Nephron (organoid): ENCODE data around the gene LCP1.

Source experiments
- H3K27ac Mint-ChIP-seq, 3 experiments: 2 replicates each; pipeline ENCODE4 v1.8.0; 2020; ENCODE audit warnings: mixed read lengths in 3 of 3, mild to moderate bottlenecking in 2 of 3, moderate library complexity in 1 of 3
- H3K27me3 Mint-ChIP-seq: 2 replicates; pipeline ENCODE4 v1.8.0; 2021; ENCODE audit warnings: low read depth, mild to moderate bottlenecking, moderate library complexity, mixed read lengths
- H3K36me3 Mint-ChIP-seq: 2 replicates; pipeline ENCODE4 v1.8.0; 2020; ENCODE audit warnings: low read depth, mixed read lengths
- H3K4me1 Mint-ChIP-seq: 2 replicates; pipeline ENCODE4 v1.8.0; 2020; ENCODE audit warnings: mixed read lengths
- H3K4me3 Mint-ChIP-seq, 3 experiments: 2 replicates each; pipeline ENCODE4 v1.8.0; 2020; ENCODE audit warnings: mild to moderate bottlenecking in 3 of 3, mixed read lengths in 3 of 3, moderate library complexity in 2 of 3
- H3K9me3 Mint-ChIP-seq: 2 replicates; pipeline ENCODE4 v1.8.0; 2020; ENCODE audit warnings: mixed read lengths
- TF ChIP-seq, protein P1 (sequence below), 3 experiments: fragments of 200-600 bp; sonication (generic); IDR thresholded peaks; one replicate each; pipeline ENCODE4 v1.5.0; 2021; ENCODE audit warnings: antibody characterized with exemption in 3 of 3; ENCODE audit not compliant: unreplicated experiment in 3 of 3

The LCP1 gene

DNA sequence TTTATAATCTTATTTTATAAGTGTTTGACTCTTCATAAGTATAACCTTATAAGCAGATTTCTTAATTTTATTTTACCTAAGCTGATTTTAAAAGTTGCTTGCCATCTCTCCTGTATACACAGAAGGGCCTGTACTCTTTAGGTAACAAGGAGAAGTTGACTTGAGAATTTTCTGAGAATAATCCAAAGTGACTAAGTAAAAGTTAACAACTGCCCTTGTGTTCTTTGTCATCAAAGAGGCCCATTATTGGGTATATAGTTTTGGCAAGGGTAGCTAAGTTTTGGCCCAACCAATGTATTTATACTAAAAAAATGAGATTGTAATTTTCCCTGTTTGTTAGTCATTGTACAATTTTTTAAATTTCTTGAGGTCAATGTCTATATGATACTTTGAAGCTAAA, 3.2 kb downstream of the LCP1 start:
- no peaks in the 10 kb centered on the region for H3K36me3 Mint-ChIP-seq
- H3K27me3 Mint-ChIP-seq, result no peaks in the 10 kb centered on the region
- H3K9me3 Mint-ChIP-seq, result no peaks in the 10 kb centered on the region
- H3K4me1 Mint-ChIP-seq, result peaks cover 9% of the 10 kb centered on the region
- no peak overlapping the region for H3K4me3 Mint-ChIP-seq
- no peak overlapping the region for H3K27ac Mint-ChIP-seq
- TF ChIP-seq, protein P1, sequence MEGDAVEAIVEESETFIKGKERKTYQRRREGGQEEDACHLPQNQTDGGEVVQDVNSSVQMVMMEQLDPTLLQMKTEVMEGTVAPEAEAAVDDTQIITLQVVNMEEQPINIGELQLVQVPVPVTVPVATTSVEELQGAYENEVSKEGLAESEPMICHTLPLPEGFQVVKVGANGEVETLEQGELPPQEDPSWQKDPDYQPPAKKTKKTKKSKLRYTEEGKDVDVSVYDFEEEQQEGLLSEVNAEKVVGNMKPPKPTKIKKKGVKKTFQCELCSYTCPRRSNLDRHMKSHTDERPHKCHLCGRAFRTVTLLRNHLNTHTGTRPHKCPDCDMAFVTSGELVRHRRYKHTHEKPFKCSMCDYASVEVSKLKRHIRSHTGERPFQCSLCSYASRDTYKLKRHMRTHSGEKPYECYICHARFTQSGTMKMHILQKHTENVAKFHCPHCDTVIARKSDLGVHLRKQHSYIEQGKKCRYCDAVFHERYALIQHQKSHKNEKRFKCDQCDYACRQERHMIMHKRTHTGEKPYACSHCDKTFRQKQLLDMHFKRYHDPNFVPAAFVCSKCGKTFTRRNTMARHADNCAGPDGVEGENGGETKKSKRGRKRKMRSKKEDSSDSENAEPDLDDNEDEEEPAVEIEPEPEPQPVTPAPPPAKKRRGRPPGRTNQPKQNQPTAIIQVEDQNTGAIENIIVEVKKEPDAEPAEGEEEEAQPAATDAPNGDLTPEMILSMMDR (IDR thresholded peaks at IDR 0.05; ENCODE audit: unreplicated experiment in 3 of 3), result no peak

DNA sequence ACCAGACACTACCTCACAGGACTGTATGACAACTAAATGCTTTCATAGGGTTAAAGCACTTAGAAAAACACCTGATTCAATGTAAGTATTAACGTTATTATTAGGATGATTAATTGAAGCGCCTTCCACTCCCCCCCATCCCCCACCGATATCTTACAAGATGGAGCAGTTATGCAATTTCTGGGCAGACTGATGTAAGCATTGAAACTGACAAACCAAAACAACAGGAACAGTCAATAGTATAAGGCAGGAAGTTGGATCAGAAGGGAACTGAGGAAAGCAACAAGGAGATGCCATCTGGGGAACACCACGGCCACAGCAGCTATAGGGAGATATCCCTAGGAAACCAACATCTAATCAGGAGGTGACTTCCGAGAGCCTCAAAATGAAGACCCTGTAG, 3.8 kb downstream of the LCP1 start:
- Mint-ChIP-seq H3K27me3 (no peaks in the 10 kb centered on the region), H3K36me3 (no peaks in the 10 kb centered on the region), H3K9me3 (no peaks in the 10 kb centered on the region), H3K27ac (no peak overlapping the region), H3K4me3 (no peak overlapping the region), H3K4me1 (peaks cover 6% of the 10 kb centered on the region)
- TF ChIP-seq, protein P1 (IDR thresholded peaks at IDR 0.05; ENCODE audit: unreplicated experiment in 3 of 3), result no peak

DNA sequence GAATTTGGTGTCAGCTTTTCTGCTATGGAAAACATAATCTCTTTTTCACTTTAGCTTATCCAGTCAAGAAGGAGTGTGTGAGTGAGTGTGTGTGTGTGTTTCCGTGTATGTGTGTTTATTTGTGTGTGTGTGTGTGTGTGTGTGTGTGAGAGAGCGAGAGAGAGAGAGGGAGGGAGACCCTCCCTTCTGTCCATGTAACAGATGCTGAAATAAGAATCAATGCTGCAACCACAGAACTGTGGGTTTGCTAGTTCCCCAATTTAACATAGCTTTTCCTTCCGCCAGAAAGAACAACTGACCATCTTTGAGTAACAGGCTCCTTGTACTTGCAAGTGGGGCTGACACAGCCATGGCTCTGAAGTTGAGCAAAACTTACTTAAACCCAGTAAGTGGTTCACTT, 5.2 kb downstream of the LCP1 start:
- no peak overlapping the region for H3K27ac Mint-ChIP-seq
- no peaks in the 10 kb centered on the region for H3K36me3 Mint-ChIP-seq
- H3K27me3 Mint-ChIP-seq, result no peaks in the 10 kb centered on the region
- H3K9me3 Mint-ChIP-seq, result no peaks in the 10 kb centered on the region
- peaks cover 5% of the 10 kb centered on the region for H3K4me1 Mint-ChIP-seq
- no peak overlapping the region for H3K4me3 Mint-ChIP-seq
- TF ChIP-seq, protein P1 (IDR thresholded peaks at IDR 0.05; ENCODE audit: unreplicated experiment in 3 of 3), result no peak

DNA sequence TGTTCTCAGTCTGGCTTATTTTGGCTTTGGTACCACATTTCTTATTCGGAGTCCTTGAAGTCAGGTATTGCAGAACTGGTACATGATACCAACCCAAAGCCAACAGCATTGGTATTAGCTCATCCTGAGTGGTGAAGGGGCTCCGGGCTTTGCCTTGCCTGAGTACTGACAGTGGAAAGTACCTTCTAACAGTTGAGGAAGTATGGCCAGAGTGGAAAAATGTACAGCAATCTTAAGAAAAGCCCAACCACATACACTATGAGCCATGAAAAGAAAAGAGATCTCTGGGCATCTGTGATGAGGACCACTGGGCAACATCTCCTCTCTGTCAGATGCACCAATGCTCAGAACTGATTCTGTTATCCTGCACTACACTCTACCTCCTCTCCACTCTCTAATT, 8.3 kb downstream of the LCP1 start:
- H3K9me3 Mint-ChIP-seq, result no peaks in the 10 kb centered on the region

DNA sequence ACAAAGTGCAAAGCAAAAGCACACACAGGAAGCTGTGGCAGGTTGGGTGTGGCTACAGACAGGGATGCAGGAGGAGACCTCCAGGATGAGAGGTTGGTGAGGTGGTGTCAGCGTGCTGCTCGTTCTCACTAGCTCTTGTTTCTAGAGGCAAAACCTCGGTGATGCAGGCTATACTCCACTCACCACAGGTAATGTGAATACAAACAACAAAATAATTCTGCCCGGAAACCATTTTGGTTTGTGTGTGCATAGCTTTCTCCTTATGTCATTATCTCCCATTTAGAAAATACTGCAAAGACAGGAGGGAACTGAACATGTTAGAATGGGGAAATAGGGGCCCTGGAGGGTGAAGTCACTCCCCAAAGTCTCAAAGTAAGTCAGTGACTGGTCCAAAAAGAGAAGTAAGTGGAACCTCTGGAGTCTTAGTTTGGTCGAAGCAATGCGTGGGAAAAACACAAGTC, 9.4 kb downstream of the LCP1 start:
- no peak overlapping the region for H3K27ac Mint-ChIP-seq
- H3K4me3 Mint-ChIP-seq, result no peak overlapping the region
- H3K36me3 Mint-ChIP-seq, result no peaks in the 10 kb centered on the region
- no peaks in the 10 kb centered on the region for H3K27me3 Mint-ChIP-seq
- H3K9me3 Mint-ChIP-seq, result no peaks in the 10 kb centered on the region
- TF ChIP-seq, protein P1 (IDR thresholded peaks at IDR 0.05; ENCODE audit: unreplicated experiment in 3 of 3), result no peak
- H3K4me1 Mint-ChIP-seq, result peaks cover 11% of the 10 kb centered on the region

More for the DNA sequence above, 8.3 kb downstream of the LCP1 start:
- TF ChIP-seq, protein P1 (IDR thresholded peaks at IDR 0.05; ENCODE audit: unreplicated experiment in 3 of 3), result no peak
- H3K4me1 Mint-ChIP-seq, result peaks cover 5% of the 10 kb centered on the region
- H3K27me3 Mint-ChIP-seq, result no peaks in the 10 kb centered on the region
- no peak overlapping the region for H3K4me3 Mint-ChIP-seq
- no peak overlapping the region for H3K27ac Mint-ChIP-seq
- H3K36me3 Mint-ChIP-seq, result no peaks in the 10 kb centered on the region

DNA sequence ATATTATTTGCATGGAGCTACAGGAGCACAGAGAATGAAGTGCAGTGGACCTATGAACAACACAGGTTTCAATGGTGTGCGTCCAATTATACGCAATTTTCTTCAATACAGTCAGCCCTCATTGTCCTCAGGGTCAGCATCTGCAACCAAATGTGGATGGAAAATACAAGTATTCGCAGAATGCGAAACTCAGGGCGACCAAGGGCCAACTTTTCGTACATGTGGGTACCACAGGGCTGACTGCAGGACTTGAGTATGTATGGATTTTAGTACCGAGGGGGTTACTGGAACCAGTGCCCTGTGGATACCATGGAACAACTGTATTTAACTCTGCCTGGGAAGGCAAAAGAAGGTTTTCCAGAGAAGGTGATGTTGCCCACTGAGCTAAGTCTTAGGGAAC, 10.2 kb downstream of the LCP1 start:
- TF ChIP-seq, protein P1 (IDR thresholded peaks at IDR 0.05; ENCODE audit: unreplicated experiment in 3 of 3), result no peak
- Mint-ChIP-seq H3K9me3 (no peaks in the 10 kb centered on the region), H3K4me1 (peaks cover 11% of the 10 kb centered on the region), H3K4me3 (no peak overlapping the region), H3K27me3 (no peaks in the 10 kb centered on the region), H3K27ac (no peak overlapping the region), H3K36me3 (no peaks in the 10 kb centered on the region)
